G401.6 (cell line): ENCODE data around the gene TBC1D20.
"Not testable (repeated sequence)": the region's sequence is repeated elsewhere in the genome, so short reads cannot be mapped to it uniquely, and the experiment has no call there.

Experiments
- FAIRE-seq: peaks from 2 replicates; lab custom pipeline; 2012; peaks lifted over from hg19 to GRCh38; lab: Jason Lieb, UNC

Gene TBC1D20, protein sequence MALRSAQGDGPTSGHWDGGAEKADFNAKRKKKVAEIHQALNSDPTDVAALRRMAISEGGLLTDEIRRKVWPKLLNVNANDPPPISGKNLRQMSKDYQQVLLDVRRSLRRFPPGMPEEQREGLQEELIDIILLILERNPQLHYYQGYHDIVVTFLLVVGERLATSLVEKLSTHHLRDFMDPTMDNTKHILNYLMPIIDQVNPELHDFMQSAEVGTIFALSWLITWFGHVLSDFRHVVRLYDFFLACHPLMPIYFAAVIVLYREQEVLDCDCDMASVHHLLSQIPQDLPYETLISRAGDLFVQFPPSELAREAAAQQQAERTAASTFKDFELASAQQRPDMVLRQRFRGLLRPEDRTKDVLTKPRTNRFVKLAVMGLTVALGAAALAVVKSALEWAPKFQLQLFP

DNA sequence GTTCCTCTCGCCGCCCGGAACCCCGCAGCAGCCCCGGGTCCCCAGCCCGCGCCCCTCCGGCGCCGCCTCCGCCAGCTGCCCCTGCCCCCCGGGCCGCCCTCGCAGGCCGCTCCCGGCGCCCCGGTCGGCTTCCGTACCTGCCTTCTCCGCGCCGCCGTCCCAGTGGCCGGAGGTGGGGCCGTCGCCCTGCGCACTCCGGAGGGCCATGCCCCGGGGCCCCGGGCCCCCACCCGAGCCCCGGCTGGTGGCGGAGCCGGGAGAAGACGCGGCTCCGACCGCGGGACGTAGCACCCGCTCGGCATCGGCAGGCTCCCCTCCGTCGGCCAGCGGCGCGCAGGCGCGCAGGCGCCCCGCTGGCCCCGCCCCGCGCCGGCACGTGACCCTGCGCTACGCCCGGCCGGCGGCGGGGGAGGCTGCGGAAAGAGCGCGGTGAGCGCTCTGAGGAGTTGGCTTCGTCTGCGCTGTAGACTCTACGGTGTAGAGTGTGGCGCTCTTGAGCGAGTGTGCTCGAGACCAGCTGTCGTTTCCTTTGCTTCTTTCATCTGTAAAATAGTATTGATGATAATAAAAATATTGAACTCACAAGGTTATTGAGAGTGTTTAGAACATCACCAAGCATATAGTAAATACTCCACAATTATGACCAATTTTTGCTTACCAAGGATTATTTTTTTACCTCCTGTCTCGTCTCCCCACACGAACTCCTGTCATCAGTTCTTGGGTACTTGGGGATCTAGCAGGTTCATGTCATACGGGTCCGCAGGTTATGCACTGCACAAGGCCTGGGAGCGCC is at the start of gene TBC1D20:
Gene TBC1D20, minus strand, starts transcription at position 335 of the 793 bp plus-strand sequence. Its CDS starts 128 bp downstream, at position 207.
- peak; percentile 25 for FAIRE-seq

- FAIRE-seq = not testable (repeated sequence)
These were observed 48.2 kb upstream of the TBC1D20 start for GRCh38 chr20:510328-511057.

DNA sequence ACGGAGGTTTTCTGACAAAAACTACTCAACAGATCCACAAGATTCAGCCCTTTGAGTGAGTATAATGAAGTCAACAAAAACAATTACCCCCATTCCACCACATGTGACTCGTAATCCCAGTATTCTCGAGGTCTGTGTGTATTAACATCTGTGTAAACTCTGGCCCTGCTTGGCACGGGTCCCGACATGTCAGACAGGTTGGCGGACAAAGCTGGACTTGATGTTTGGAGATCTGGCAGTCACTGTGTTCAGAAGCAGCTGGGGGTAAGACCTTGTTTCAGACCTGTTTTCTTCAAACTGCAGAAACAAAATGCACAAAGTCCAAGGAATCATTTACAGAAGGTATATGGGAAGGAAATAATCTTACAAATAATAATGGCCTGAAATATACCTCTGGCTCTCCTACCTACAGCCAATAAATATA is 46.0 kb upstream of the TBC1D20 start:
- not testable (repeated sequence) for FAIRE-seq

DNA sequence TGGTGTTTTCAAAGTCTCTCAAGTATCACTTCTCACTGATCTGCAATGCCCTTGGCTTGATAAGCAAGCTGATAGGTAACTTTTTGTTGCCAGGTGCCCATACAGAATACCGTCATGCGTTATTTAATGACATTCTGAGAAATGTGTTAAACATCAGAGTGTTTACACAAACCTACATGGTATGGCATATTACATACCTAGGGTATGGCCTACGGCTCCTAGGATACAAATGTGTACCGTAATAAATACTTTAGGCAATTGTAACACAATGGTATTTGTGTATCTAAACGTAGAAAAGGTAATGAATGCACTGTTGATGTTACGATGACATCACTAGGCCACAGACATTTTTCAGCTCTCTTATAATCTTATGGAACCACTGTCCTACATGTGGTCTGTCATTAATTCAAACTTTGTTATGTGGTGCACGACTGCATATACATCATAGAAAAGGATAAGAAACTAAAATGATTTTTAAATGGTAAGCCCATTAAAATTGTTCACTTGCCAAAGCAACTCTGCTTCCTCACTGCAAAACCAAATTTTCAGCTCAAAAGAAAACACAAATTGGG is 45.5 kb upstream of the TBC1D20 start:
- FAIRE-seq = no peak

GRCh38 chr20:507006-507758 is 44.8 kb upstream of the TBC1D20 start:
- FAIRE-seq = no peak

GRCh38 chr20:504632-505075 is 42.3 kb upstream of the TBC1D20 start:
- FAIRE-seq = no peak

DNA sequence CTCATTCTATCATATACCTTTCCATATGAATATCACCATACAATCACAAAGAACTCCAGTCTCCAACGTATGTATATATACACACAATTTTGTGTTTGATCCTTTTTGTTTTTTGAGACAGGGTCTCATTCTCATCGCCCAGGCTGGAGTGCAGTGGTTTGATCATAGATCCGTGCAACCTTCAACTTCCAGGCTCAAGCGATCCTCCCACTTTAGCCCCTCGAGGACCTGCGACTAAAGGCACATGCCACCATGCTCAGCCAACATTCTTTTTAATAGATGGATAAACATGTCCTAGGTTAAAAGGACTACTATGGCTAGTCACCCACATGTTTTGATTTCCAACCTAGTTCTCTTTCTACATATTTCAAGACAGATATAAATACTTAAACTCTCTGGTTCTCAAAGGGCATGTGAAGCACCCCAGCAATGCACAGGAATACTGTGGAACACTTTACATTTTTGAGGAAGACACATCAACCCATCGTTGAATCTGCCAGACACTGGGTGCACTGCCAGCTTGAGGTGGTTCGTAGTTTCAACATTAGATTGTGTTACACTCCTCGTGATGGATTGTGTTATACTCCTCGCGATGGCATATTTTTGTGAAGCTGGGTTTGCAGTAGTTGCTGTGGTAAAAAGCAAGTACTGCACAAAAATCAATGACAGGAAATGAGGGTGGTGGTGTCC is 40.9 kb upstream of the TBC1D20 start:
- FAIRE-seq = no peak

DNA sequence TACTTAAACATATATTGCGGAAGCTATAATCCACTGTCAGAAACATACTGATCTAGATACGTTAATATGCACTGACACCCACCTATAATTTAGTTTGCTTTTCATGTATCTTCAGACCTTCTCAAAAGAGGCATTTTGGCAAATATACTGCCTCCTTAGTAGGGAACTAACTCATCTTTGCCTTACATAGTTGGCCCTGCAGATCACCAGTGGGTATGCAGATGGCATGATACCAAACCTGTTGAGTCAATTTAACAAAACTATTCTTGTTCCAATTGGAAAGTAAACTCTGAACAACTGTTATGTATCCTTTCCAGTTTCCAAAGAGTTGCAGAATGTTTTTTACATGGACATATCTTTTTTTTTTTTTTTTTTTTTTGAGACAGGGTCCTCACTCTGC is 35.6 kb upstream of the TBC1D20 start:
- no peak for FAIRE-seq

DNA sequence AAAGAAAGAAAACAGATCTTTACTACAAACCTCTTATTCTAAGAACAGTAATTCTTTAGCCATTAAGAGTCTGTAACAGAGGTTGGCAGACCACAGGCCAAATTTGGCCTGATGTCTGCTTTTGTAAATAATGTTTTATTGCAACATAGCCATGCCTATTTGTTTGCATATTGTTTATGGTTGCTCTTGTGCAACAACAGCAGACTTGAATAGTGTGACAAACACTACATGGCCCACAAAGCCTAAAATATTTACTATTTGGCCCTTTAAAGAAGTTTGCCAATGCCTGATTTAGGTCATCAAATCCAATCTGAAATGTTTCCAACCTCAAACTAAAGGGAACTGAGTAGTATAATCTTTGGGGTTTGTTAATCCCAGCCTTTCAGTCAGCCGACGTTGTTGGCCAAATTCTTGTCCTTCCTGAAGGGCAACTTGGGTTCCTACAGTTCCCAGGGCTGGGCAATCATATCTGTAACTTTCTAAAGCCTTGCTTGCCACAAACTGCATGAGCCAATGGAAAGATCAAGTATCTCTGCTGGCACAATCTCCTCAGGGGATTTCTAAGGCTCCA is 33.9 kb upstream of the TBC1D20 start:
- no peak for FAIRE-seq

GRCh38 chr20:492159-492558 is 29.8 kb upstream of the TBC1D20 start:
- no peak for FAIRE-seq

DNA sequence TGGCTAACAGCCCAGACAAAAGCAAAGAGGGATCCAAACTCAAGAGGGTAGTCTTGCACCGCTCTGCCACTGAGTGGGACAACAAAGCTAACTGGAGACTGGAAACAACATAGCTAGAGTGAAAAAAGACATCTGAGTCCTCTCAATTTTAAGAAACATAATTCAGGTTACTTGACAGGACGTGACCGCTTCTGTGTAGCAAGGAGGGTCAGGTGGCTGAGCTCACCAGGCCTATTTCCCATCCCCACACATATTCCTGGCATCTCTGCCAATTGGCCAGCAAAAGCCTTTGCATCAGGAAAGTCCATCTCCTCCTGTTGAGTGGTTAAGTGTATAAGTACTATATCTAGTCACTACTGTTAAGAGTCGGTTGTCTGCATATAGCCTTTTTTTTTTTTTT is 25.3 kb upstream of the TBC1D20 start:
- FAIRE-seq = no peak

DNA sequence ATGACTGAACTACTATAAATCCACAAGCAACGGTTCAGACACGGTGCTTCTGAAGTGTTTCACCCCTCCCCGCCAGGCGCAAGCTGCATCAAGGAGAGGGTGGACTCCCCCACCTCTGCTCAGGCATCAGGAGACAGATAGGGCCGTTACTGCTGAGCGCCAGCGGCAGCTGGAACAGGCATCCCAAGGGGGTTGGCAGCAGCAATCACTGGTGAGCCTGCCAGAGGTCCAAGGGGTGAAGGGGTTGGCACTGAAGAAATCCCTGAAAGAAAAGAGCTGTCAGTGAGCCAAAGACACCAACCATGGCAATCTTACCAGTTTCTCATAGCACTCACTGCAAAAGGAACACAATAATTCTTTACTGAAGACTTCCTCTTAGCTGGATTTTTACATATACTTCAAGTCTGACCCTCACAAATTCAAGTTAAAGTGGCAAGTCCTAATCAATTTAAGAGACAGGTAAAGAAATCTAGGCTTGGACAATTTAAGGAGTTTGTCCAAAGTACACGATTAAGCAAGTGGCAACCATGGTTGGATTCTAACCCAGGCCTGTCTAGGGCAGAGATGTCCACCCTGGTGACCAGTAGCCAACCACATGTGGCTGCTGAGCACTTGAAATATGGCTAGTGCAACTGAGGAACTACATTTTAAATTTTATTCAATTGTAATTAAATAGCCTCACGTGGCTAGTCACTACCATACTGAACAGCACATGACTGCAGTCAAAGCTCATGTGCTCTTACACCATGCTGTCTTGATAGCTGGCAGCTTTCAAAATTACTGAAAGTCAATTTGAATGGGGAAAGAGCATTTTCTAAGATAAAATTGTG is 21.7 kb upstream of the TBC1D20 start:
- FAIRE-seq = no peak

DNA sequence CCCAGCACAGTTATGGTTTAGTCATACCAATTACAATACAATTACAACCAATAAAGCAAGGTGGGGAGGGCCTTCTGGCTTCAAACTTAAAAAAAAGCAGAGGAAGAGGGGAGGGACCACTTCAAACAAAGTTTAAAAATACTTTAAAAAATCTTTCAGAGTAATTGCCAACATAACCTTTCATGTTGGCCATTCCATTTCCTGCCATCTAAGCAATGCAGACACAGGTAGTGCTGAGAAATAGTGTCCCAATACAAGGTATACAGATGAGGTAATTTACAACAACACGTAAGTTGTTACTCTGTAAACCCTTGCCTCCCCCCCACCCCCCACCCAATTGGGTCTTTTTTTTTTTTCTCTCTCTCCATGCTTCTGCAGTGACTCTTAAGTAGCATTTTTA is 18.8 kb upstream of the TBC1D20 start:
- no peak for FAIRE-seq

DNA sequence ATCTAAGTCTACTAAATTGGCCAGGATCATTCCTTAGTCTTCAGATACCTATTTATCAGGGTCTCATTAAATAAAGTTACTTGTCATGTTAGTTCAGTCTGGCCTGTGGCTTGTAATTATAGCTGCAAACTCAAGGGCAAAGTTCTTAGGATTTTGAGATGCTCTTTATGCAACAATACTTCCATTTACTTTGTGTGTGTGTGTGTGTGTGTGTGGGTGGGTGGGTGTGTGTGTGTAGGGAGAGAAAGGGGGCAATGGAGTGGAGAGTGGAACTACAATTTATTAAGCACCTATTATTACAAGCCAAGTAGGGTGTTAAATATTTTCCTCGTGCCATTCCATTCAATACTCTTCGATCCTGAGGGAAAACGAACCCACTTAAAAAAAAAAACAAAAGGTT is 17.7 kb upstream of the TBC1D20 start:
- FAIRE-seq = no peak

DNA sequence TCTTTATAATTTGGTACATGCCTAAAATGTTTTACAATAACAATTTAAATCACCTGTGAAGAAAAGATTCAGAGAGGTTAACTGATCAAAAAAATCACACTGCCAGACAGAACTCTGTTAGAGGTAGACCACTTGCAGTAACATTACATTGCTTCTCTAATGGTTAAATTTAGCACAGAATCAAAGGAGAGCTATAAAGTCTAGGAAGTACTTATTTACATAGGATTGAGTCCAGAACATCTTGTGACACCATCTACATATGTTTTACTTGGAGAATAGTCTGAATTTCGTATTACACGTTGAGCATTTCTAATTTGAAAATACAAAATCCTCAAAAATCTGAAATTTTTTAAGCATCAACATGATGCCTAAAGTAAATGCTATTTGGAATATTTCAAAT is 17.2 kb upstream of the TBC1D20 start:
- peak; percentile 57 for FAIRE-seq

GRCh38 chr20:478949-479429 is 16.7 kb upstream of the TBC1D20 start:
- FAIRE-seq = peak; percentile 96

- FAIRE-seq = no peak
These were observed 15.9 kb upstream of the TBC1D20 start for GRCh38 chr20:478010-478948.

- not testable (repeated sequence) for FAIRE-seq
These were observed 14.4 kb upstream of the TBC1D20 start for GRCh38 chr20:476561-477249.
